MM.1S (cell line): Measurements from ENCODE around the gene QRICH1.

Experiments used
- DNase-seq: peaks from one replicate; pipeline ENCODE4 v3.0.0-alpha.2; 2015
- H2AFZ ChIP-seq: fragments of 300-600 bp; sonication (generic); 2 replicates; pipeline ENCODE4 v1.6.0; 2016; ENCODE audit warnings: antibody characterized with exemption, low read length
- H3F3A ChIP-seq: fragments of 300-600 bp; sonication (generic); 2 replicates; pipeline ENCODE4 v1.6.1; 2016; ENCODE audit warnings: mild to moderate bottlenecking, antibody characterized with exemption, low read length, moderate library complexity, mixed read lengths; ENCODE audit not compliant: insufficient read depth
- H3K27ac ChIP-seq: fragments of 300-600 bp; sonication (generic); 2 replicates; pipeline ENCODE4 v1.5.1; 2016; ENCODE audit warnings: mild to moderate bottlenecking, low read length
- H3K27me3 ChIP-seq: fragments of 300-600 bp; sonication (generic); replicated peaks from 2 replicates; pipeline ENCODE4 v1.6.0; 2016; ENCODE audit warnings: low read length; ENCODE audit not compliant: insufficient read depth
- H3K36me3 ChIP-seq: fragments of 300-600 bp; sonication (generic); replicated peaks from 2 replicates; pipeline ENCODE4 v1.6.1; 2016; ENCODE audit warnings: mild to moderate bottlenecking, low read length, mixed read lengths; ENCODE audit not compliant: insufficient read depth
- H3K4me1 ChIP-seq: fragments of 300-600 bp; sonication (generic); 2 replicates; pipeline ENCODE4 v1.6.1; 2016; ENCODE audit warnings: low read length, mixed read lengths
- H3K4me2 ChIP-seq: fragments of 300-600 bp; sonication (generic); 2 replicates; pipeline ENCODE4 v1.6.0; 2016; ENCODE audit warnings: low read depth, low read length
- H3K4me3 ChIP-seq: fragments of 300-600 bp; sonication (generic); 2 replicates; pipeline ENCODE4 v1.5.1; 2016; ENCODE audit warnings: low read length, mixed read lengths
- H3K79me2 ChIP-seq: fragments of 300-600 bp; sonication (generic); 2 replicates; pipeline ENCODE4 v1.6.1; 2016; ENCODE audit warnings: mixed run types, low read length, mixed read lengths
- H3K9ac ChIP-seq: fragments of 300-600 bp; sonication (generic); 2 replicates; pipeline ENCODE4 v1.6.1; 2016; ENCODE audit warnings: low read length, mixed read lengths
- H3K9me2 ChIP-seq: fragments of 300-600 bp; sonication (generic); replicated peaks from 2 replicates; pipeline ENCODE4 v1.6.1; 2016; ENCODE audit warnings: mild to moderate bottlenecking, low read length, mixed read lengths; ENCODE audit not compliant: insufficient read depth
- H3K9me3 ChIP-seq: fragments of 300-600 bp; sonication (generic); replicated peaks from 2 replicates; pipeline ENCODE4 v1.6.1; 2016; ENCODE audit warnings: mild to moderate bottlenecking, low read length, mixed read lengths; ENCODE audit not compliant: insufficient read depth
- H4K20me1 ChIP-seq: fragments of 300-600 bp; sonication (generic); 2 replicates; pipeline ENCODE4 v1.6.1; 2016; ENCODE audit warnings: mild to moderate bottlenecking, low read length, moderate library complexity, mixed read lengths; ENCODE audit not compliant: insufficient read depth
- CTCF ChIP-seq: fragments of 300-600 bp; sonication (generic); IDR thresholded peaks from 2 replicates; pipeline ENCODE4 v1.5.1; 2016; ENCODE audit warnings: antibody characterized with exemption, low read length, mixed read lengths
- EZH2 ChIP-seq: fragments of 300-600 bp; sonication (generic); optimal IDR thresholded peaks from 2 replicates; pipeline ENCODE3; 2017; ENCODE audit warnings: low read depth, mild to moderate bottlenecking, antibody characterized with exemption, low read length, mixed read lengths
- EZH2phosphoT487 ChIP-seq: fragments of 300-600 bp; sonication (generic); IDR thresholded peaks from 2 replicates; pipeline ENCODE4 v1.6.1; 2018; ENCODE audit warnings: antibody characterized with exemption, low read length

QRICH1 gene

DNA sequence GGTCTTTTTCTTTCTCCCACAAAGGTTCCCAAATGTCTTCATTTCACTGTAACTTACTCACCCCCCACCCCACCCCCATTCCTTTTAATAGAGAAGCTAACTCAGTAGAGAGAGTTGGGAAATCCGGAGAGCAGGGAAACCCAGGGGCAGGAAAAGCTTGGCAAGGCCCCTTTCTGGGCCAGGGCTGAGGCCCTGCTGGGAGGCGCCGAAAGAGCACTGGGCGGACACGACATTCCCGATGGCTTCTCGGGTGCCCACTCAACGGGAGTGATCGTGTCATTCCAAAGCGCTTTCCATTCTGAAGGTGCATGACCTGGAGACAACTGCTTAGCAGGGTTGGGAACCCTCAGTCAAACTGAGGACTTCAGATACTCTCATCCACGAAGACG lies 73.9 kb downstream of the QRICH1 start:
- Histone ChIP-seq H2AFZ (peak overlapping the region; percentile 37; the same call in 1 of the 2 replicates), H3K4me1 (peaks cover 36% of the 10 kb centered on the region), H3K36me3 (peaks cover 16% of the 10 kb centered on the region; the same call in 1 of the 2 replicates), H3K9me3 (no peaks in the 10 kb centered on the region), H3K79me2 (peaks cover 47% of the 10 kb centered on the region), H4K20me1 (no peaks in the 10 kb centered on the region), H3K9ac (peak overlapping the region; percentile 97), H3K4me2 (peak overlapping the region; percentile 95), H3K4me3 (peak overlapping the region; percentile 93), H3F3A (peaks cover 76% of the 10 kb centered on the region), H3K27ac (peak overlapping the region; percentile 99), H3K9me2 (no peaks in the 10 kb centered on the region), H3K27me3 (no peaks in the 10 kb centered on the region)
- TF ChIP-seq EZH2phosphoT487 (no peak), EZH2 (no peak), CTCF (no peak)
- no peak for DNase-seq

DNA sequence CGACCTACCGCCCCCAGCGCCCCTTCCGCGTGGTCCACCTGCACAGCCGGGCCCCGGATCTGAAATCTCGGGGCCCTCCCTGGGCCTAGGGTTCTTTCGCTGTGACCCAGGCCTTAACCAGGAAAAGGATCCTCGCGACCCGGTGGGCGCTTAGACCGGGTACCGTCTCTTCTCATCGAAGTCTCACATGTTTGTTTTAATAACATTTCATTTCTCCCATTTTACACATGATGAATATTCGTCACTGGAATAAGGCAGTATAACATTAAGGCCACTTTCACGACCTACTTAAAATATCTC lies 75.2 kb downstream of the QRICH1 start:
- H3K4me3 ChIP-seq = peak overlapping the region; percentile 86
- peaks cover 67% of the 10 kb centered on the region for H3F3A ChIP-seq
- H3K9ac ChIP-seq = peak overlapping the region; percentile 73
- H3K36me3 ChIP-seq = peaks cover 7% of the 10 kb centered on the region; the same call in 1 of the 2 replicates
- peaks cover 24% of the 10 kb centered on the region for H3K4me1 ChIP-seq
- peak; percentile 52 for DNase-seq
- H3K79me2 ChIP-seq = peaks cover 47% of the 10 kb centered on the region
- no peaks in the 10 kb centered on the region for H3K9me2 ChIP-seq
- H3K9me3 ChIP-seq = no peaks in the 10 kb centered on the region
- peak overlapping the region; percentile 72; the same call in 1 of the 2 replicates for H3K27ac ChIP-seq
- 0 out of 2 replicates have a peak, but pooled peaks cover 2% of the 10 kb centered on the region for H4K20me1 ChIP-seq
- peak overlapping the region; percentile 95 for H3K4me2 ChIP-seq
- H2AFZ ChIP-seq = peak overlapping the region; percentile 74
- TF ChIP-seq CTCF (no peak), EZH2 (no peak), EZH2phosphoT487 (no peak)
- no peaks in the 10 kb centered on the region for H3K27me3 ChIP-seq

DNA sequence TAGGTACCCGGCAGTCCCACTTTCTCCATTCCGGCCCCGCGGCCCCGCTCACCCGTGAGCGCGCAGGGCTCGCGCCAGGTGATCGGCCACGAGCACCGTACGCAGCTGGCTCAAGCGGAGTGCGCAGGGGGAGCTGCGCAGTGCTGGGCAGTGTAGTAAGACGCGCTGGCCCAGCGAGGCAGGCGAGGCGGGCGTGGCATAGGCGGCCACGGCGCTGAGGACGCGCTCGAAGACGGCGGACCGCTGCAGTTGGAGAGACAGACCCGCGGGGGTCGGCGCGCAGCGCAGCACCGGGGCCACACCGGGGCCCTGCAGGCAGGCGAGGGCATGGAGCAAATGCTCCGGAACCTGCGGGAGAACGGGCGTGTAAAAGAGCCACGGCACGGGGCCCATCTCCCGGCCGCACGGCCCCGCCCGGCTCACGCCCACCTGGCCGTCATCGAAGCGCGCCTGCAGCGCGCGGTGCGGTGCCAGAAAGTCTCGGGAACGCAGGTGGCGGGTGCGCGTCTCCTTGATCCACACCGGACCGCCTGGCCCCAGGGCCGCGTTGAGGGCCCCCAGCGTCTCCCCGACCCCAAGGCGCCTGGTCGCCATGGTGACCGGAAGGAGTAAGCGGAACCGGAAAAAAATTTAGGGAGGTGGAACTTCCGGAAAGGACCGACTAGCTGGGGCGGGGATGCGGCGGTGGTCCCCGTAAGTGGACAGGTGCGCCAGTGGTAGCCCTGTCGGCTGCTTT lies 75.7 kb downstream of the QRICH1 start, which contains the start of gene DALRD3:
DALRD3 (minus strand) TSS at position 610 of the 736 bp plus-strand sequence; CDS start at position 594, 16 bp downstream.
- Histone ChIP-seq H3K9me3 (no peaks in the 10 kb centered on the region), H3K27me3 (no peaks in the 10 kb centered on the region), H3K27ac (peak within 1 kb of the TSS; percentile 72; the same call in 1 of the 2 replicates), H4K20me1 (0 out of 2 replicates have a peak, but pooled peaks cover 2% of the 10 kb centered on the region), H3K4me3 (peak within 1 kb of the TSS; percentile 86), H3K9me2 (no peaks in the 10 kb centered on the region), H3K4me2 (peak within 1 kb of the TSS; percentile 95), H3K36me3 (peaks cover 7% of the 10 kb centered on the region; the same call in 1 of the 2 replicates), H3K79me2 (peaks cover 47% of the 10 kb centered on the region), H3K9ac (peak within 1 kb of the TSS; percentile 73), H3K4me1 (peaks cover 21% of the 10 kb centered on the region), H3F3A (peaks cover 64% of the 10 kb centered on the region), H2AFZ (peak within 1 kb of the TSS; percentile 74)
- DNase-seq = peak; percentile 67
- TF ChIP-seq EZH2 (no peak), EZH2phosphoT487 (no peak), CTCF (no peak)
